Measurements from ENCODE around the gene PFKFB4.
"Not testable (repeated sequence)": the region's sequence is repeated elsewhere in the genome, so short reads cannot be mapped to it uniquely, and the experiment has no call there.

The PFKFB4 gene

GRCh38 chr3:48492461-48493202 is 64.0 kb downstream of the PFKFB4 start:
- DNase-seq (ENCODE audit: low spot score), result no peak

DNA sequence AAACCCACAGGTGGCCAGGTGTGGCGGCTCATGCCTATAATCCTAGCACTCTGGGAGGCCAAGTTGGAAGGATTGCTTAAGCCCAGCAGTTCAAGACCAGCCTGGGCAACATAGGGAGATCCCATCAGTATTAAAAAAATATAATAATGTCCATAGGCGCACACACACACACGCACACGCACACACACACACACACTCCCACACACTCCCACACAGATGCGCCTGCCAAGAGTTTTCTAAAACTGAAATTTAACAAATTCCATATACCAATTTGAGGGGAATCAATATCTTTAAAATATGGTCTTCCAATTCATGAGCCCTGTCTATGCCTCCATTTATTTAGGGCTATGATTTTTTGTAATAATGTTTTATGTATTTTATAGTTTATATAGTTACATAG is 69.7 kb downstream of the PFKFB4 start:
- DNase-seq (ENCODE audit: low spot score), result no peak

GRCh38 chr3:48482822-48483221 is 73.8 kb downstream of the PFKFB4 start:
- DNase-seq (ENCODE audit: low spot score), result not testable (repeated sequence)

- not testable (repeated sequence) for DNase-seq (ENCODE audit: low spot score)
These were observed 75.7 kb downstream of the PFKFB4 start for GRCh38 chr3:48480891-48481290.

DNA sequence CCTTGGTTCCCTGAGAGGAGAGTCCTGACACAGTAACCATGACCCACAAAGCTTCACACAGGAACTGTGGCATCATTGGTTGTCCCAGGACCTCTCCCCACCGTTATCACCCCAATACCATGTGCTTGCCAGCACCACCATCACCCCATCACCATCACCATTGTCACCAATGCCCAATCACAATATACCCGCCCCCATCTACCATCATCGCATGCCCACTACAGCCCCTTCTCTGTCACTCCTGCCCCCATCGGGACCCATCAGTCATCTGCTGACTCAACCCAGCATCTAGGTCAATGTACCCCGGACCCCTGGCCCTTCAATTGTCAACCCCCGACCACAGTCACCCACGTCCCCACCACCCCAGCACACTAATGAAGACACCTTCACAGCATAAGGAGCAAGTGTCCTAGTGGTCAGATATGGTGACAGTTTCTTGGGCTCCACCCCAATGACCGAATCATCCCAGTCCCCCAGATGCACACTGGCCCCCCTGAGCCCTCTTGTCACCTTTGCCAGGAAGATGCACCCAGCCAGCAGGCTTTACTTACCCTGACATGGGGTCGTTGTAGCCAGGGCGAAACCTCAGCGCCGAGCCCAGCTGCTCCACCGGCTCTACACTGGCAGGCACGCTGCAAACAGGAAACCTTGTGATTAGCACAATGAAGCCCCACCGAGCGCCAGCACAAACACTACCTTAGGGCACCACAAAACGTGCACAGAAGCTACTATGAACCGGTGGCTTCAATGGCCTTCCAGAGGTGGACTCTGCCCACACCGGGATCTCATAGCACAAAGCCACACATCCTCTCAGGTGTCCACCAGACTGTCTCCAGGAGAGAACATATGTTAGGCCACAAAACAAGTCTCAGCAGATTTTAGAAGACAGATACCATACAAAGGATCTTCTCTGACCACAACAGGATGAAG is 77.7 kb downstream of the PFKFB4 start:
- DNase-seq (ENCODE audit: low spot score), result no peak

GRCh38 chr3:48477959-48478520 is 78.6 kb downstream of the PFKFB4 start:
- DNase-seq (ENCODE audit: low spot score), result no peak

- DNase-seq (ENCODE audit: low spot score), result no peak
These were observed 80.1 kb downstream of the PFKFB4 start for GRCh38 chr3:48476426-48477053.

DNA sequence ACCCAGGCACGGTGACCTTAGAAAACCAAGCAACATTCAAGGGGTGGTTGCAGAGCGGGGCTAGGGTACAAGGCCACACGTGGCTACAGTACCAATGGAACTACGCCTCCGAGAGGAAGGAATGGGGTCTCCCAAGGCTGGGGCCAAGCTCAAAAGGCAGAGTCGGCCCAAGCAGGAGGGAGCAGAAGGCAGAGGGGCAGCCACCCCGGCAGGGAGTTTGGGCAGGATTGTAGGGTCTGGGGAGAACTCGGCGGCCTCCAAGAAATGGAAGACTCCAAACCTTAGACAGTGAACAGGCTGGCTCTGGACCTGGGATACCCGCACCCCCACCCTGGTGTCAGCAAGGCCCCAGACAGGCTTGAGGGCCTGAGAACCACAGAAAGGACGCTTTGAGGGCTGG is 81.4 kb downstream of the PFKFB4 start:
- no peak for DNase-seq (ENCODE audit: low spot score)

DNA sequence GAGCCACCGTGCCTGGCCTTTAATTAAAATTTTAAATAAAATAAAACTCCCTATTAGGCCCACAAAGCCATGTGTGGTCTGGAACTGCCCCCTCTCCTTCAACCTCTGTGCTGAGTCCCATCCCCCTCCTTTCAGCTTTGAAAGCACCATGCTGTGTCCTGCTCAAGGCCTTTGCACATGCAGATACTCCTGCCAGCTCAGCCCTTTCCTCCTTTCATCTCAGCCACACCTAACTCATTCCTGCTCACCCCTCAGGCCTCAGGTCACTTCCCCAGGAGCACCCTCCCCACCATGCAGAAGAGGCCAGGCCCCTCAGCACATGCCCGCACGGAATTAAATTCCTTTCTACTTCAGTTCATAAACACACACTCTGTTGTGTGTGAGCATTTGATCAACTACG is 82.0 kb downstream of the PFKFB4 start:
- DNase-seq (ENCODE audit: low spot score), result no peak

DNA sequence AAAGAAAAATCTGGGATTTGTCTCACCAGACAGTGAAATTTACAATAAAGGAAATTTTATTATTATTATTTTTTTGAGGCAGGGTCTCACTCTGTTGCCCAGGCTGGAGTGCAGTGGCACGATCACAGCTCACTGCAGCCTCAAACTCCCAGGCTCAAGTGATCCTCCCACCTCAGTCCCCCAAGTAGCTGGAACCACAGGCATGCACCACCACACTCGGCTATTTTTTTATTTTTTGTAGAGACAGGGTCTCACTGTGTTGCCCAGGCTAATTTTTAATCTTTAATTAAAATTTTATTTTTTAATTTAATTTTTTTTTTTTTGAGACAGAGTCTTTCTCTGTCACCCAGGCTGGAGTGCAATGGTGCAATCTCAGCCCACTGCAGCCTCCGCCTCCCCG is 82.6 kb downstream of the PFKFB4 start:
- not testable (repeated sequence) for DNase-seq (ENCODE audit: low spot score)

- no peak for DNase-seq (ENCODE audit: low spot score)
These were observed 83.0 kb downstream of the PFKFB4 start for GRCh38 chr3:48473617-48473952.

- peak; percentile 86 for DNase-seq (ENCODE audit: low spot score)
These were observed 83.5 kb downstream of the PFKFB4 start for GRCh38 chr3:48472923-48473616.

DNA sequence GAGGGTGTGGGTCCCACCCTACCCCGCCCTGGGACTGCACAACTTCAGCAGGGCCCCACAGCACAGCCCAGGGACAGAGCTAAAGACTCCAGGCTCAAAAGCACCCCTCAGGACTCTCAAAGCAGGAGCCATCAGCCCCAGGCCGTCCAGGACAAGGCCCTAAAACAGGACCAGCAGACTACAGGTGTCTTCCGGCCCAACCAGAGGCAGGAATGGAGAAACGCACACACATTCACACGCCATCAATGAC is 84.0 kb downstream of the PFKFB4 start:
- no peak for DNase-seq (ENCODE audit: low spot score)

DNA sequence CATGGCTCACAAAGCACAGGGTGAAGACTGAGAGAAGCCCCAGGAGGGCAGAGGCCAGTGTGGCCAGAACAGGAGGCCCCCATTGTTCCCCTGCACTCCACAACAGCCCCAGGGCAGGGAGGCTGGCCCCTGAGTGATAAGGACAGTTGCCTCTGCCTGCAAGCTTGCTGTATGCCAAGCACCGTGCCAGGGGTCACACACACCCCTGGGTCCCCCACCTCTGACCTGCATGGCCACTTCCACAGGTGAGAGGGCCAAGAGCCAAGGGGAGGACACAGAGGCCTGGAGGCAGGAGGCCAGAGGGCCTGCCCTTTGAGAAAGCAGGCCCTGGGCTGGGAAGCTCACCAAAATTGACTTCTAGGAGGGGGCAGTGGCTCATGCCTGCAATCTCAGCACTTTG is 86.3 kb downstream of the PFKFB4 start:
- no peak for DNase-seq (ENCODE audit: low spot score)

DNA sequence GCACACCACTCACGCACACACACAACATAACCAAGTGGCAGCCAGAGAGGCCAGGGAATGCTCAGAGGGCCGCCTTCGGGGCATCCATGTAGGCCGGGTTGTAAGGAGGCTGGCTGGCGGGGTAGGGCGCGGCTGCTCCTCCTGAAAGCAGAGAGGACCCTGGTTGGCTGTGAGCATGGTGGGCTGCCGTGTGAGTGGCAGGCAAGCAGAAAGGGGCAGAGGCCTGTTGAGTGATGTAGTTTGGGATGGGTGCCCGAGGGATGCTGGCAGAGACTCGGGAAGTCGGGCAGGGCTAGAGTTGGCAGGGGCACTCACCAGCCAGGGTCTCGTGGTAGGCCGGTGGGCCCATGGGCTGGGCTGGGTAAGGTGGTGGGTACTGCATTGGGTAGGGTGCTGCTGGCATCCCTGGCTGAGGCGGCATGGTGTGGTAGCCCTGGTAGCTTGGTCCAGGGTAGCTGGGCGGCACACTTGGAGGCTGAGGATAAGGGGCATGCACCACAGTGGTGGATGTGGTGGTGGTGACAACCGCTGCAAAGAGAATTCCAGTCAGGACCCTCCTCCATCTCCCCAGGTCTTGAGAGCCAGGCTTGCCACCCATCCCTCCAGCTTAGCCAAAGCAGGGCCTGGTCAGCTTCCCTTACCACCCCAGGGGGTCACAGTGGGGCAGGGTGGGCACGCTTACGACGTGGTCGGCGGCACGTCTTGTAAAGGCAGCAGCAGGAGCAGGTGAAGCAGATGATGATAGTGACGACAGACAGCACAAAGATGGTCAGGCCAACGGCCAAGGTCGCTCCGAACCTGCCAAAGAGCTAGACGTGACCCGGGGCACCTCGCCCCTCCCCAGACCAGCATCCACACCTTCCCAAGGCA is 87.3 kb downstream of the PFKFB4 start:
- no peak for DNase-seq (ENCODE audit: low spot score)

DNA sequence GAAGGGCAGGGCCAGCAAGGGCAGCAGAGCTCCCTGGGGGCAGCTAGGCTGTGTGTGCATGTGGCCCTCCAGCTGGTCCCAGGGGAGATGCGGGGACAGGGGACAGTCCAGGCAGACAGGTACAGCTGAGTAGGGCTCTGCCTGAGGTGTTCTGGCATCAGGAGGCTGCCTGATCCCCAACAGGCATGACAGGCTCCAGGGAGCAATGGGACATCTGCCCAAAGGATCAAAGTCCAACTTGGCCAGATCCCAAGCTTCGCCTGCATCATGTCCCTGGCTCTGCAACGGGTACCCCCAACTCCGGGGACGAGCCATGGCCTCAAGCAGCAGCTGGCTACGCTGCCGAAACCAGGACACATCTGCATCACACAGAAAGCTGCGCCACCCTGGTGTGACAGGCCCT is 88.3 kb downstream of the PFKFB4 start:
- DNase-seq (ENCODE audit: low spot score), result no peak

All from globus pallidus (tissue), 1 donor.